K562 (cell line): ENCODE measurements around the gene RBP7.

Experiments
- ELF4 ChIP-seq: fragments of 450-650 bp; formaldehyde crosslinking; IDR thresholded peaks from 2 replicates; pipeline ENCODE4 v1.4.0; 2022; ENCODE audit warnings: missing genetic modification characterization
- JUN ChIP-seq, 2 experiments: sonication (generic) in 1 of 2; formaldehyde crosslinking in 1 of 2; IDR thresholded peaks; 2 replicates each; pipeline versions ENCODE4 v1.6.1 to v1.8.0; 2012 to 2022; ENCODE audit warnings: borderline replicate concordance in 2 of 2, mild to moderate bottlenecking in 2 of 2, improper control_type of control experiment in 1 of 2, low read depth in 1 of 2, low read length in 1 of 2, missing genetic modification reagents in 1 of 2
- RAD21 ChIP-seq, 2 experiments: fragments of 250-450 bp in 1 of 2; fragments of 450-650 bp in 1 of 2; sonication (Bioruptor Pico) in 1 of 2; formaldehyde crosslinking in 1 of 2; IDR thresholded peaks in 1 of 2; conservative IDR thresholded peaks in 1 of 2; 2 replicates each; pipeline versions ENCODE4 v1.4.0 to v1.8.0; 2020 to 2022; ENCODE audit warnings: mild to moderate bottlenecking in 2 of 2, moderate library complexity in 1 of 2
- TF ChIP-seq, protein P1 (sequence below): fragments of 250-450 bp; sonication (Bioruptor Pico); IDR thresholded peaks from 2 replicates; pipeline ENCODE4 v1.8.0; 2022; ENCODE audit warnings: moderate library complexity, mild to moderate bottlenecking, inconsistent platforms

- no peak for TF ChIP-seq RAD21 (CRISPR knock-in tag; conservative IDR thresholded peaks at IDR 0.05 in 1 of 2, IDR thresholded peaks at IDR 0.05 in 1 of 2)
- TF ChIP-seq JUN (IDR thresholded peaks at IDR 0.05; ENCODE audit: borderline replicate concordance, low read depth, low read length) = no peak
- no peak for TF ChIP-seq JUN (CRISPR knock-in tag; IDR thresholded peaks at IDR 0.05; ENCODE audit: borderline replicate concordance)
- TF ChIP-seq, protein P1, sequence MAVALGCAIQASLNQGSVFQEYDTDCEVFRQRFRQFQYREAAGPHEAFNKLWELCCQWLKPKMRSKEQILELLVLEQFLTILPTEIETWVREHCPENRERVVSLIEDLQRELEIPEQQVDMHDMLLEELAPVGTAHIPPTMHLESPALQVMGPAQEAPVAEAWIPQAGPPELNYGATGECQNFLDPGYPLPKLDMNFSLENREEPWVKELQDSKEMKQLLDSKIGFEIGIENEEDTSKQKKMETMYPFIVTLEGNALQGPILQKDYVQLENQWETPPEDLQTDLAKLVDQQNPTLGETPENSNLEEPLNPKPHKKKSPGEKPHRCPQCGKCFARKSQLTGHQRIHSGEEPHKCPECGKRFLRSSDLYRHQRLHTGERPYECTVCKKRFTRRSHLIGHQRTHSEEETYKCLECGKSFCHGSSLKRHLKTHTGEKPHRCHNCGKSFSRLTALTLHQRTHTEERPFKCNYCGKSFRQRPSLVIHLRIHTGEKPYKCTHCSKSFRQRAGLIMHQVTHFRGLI (CRISPR knock-in tag) = no peak
- no peak for TF ChIP-seq ELF4 (CRISPR knock-in tag)
Observed at GRCh38 chr1:9960706-9961562, 36.1 kb upstream of the RBP7 start.
